ENCODE measurements around the gene SDK1.

Gene SDK1

GRCh38 chr7:4245135-4245865 is 944.2 kb downstream of the SDK1 start:
- Histone ChIP-seq H3K9me3 (ENCODE audit: insufficient read depth, low read length, severe bottlenecking) (peaks cover 10% of the 10 kb centered on the region), H3K27me3 (ENCODE audit: insufficient read depth, low read length, poor library complexity) (no peaks in the 10 kb centered on the region), H3K27ac (ENCODE audit: low read length) (no peak overlapping the region), H3K36me3 (ENCODE audit: insufficient read depth, low read length) (no peaks in the 10 kb centered on the region), H3K4me3 (ENCODE audit: low read depth in 1 of 2, low read length in 2 of 2) (no peak overlapping the region), H3K79me2 (ENCODE audit: insufficient read depth, low read length) (no peaks in the 10 kb centered on the region), H3K4me2 (ENCODE audit: insufficient read depth, low read length) (no peak overlapping the region), H3K9ac (ENCODE audit: low read depth, low read length) (no peak overlapping the region), H3K4me1 (ENCODE audit: insufficient read depth, low read length) (no peaks in the 10 kb centered on the region), H4K20me1 (ENCODE audit: insufficient read depth, low read length) (no peaks in the 10 kb centered on the region), H2AFZ (ENCODE audit: low read depth, low read length) (no peak overlapping the region)
- ATAC-seq (ENCODE audit: insufficient read depth, low read depth) (no peak), DNase-seq (no peak)
- no peak for TF ChIP-seq EZH2 (IDR thresholded peaks at IDR 0.05; ENCODE audit: borderline replicate concordance, low read depth, low read length, severe bottlenecking)
- no peak for TF ChIP-seq CTCF (IDR thresholded peaks at IDR 0.05; ENCODE audit: borderline replicate concordance, extremely low read depth, low read length, poor library complexity, severe bottlenecking)

- Histone ChIP-seq H4K20me1 (ENCODE audit: insufficient read depth, low read length) (no peaks in the 10 kb centered on the region), H3K27ac (ENCODE audit: low read length) (no peak overlapping the region), H2AFZ (ENCODE audit: low read depth, low read length) (no peak overlapping the region), H3K27me3 (ENCODE audit: insufficient read depth, low read length, poor library complexity) (no peaks in the 10 kb centered on the region), H3K9me3 (ENCODE audit: insufficient read depth, low read length, severe bottlenecking) (peaks cover 10% of the 10 kb centered on the region), H3K36me3 (ENCODE audit: insufficient read depth, low read length) (no peaks in the 10 kb centered on the region), H3K4me1 (ENCODE audit: insufficient read depth, low read length) (no peaks in the 10 kb centered on the region), H3K4me2 (ENCODE audit: insufficient read depth, low read length) (no peak overlapping the region), H3K79me2 (ENCODE audit: insufficient read depth, low read length) (no peaks in the 10 kb centered on the region), H3K4me3 (ENCODE audit: low read depth in 1 of 2, low read length in 2 of 2) (no peak overlapping the region), H3K9ac (ENCODE audit: low read depth, low read length) (no peak overlapping the region)
- ATAC-seq (ENCODE audit: insufficient read depth, low read depth) = no peak
- TF ChIP-seq CTCF (IDR thresholded peaks at IDR 0.05; ENCODE audit: borderline replicate concordance, extremely low read depth, low read length, poor library complexity, severe bottlenecking) = no peak
- no peak for DNase-seq
These were observed 944.9 kb downstream of the SDK1 start for GRCh38 chr7:4245866-4246470.

- Histone ChIP-seq H3K4me3 (ENCODE audit: low read depth in 1 of 2, low read length in 2 of 2) (no peak overlapping the region), H3K4me1 (ENCODE audit: insufficient read depth, low read length) (no peaks in the 10 kb centered on the region), H2AFZ (ENCODE audit: low read depth, low read length) (no peak overlapping the region), H3K27me3 (ENCODE audit: insufficient read depth, low read length, poor library complexity) (no peaks in the 10 kb centered on the region), H3K9me3 (ENCODE audit: insufficient read depth, low read length, severe bottlenecking) (peaks cover 10% of the 10 kb centered on the region), H4K20me1 (ENCODE audit: insufficient read depth, low read length) (no peaks in the 10 kb centered on the region), H3K36me3 (ENCODE audit: insufficient read depth, low read length) (no peaks in the 10 kb centered on the region), H3K9ac (ENCODE audit: low read depth, low read length) (no peak overlapping the region), H3K4me2 (ENCODE audit: insufficient read depth, low read length) (no peak overlapping the region), H3K27ac (ENCODE audit: low read length) (no peak overlapping the region), H3K79me2 (ENCODE audit: insufficient read depth, low read length) (no peaks in the 10 kb centered on the region)
- TF ChIP-seq EZH2 (IDR thresholded peaks at IDR 0.05; ENCODE audit: borderline replicate concordance, low read depth, low read length, severe bottlenecking) = no peak
- no peak for TF ChIP-seq CTCF (IDR thresholded peaks at IDR 0.05; ENCODE audit: borderline replicate concordance, extremely low read depth, low read length, poor library complexity, severe bottlenecking)
- DNase-seq (no peak), ATAC-seq (ENCODE audit: insufficient read depth, low read depth) (no peak)
These were observed 945.5 kb downstream of the SDK1 start for GRCh38 chr7:4246536-4246935.
